RWPE1 (cell line): ENCODE results near the gene CCDC61.

Source experiments
- CTCF ChIA-PET: fragments of 350-600 bp; sonication (Branson Sonifier 250); formaldehyde crosslinking; extraction: SDS; loops from one replicate; lab custom pipeline; 2021; lab: Yijun Ruan, JAX
- POLR2A ChIA-PET: fragments of 400-600 bp; formaldehyde crosslinking; extraction: SDS; loops from one replicate; lab custom pipeline; 2020; ENCODE audit warnings: antibody characterized with exemption; ENCODE audit not compliant: low non-redundant PET; lab: Yijun Ruan, JAX
- DNase-seq: peaks from one replicate; pipeline ENCODE4 v3.0.0; 2012; ENCODE audit warnings: low spot score
- H3K27ac ChIP-seq: fragments of 450-650 bp; 2 replicates; pipeline ENCODE4 v1.5.1; 2017
- TF ChIP-seq, protein P1 (sequence below): fragments of 450-650 bp; conservative IDR thresholded peaks from 2 replicates; pipeline ENCODE4 v1.5.1; 2017; ENCODE audit warnings: low read depth, mild to moderate bottlenecking

Gene CCDC61

DNA sequence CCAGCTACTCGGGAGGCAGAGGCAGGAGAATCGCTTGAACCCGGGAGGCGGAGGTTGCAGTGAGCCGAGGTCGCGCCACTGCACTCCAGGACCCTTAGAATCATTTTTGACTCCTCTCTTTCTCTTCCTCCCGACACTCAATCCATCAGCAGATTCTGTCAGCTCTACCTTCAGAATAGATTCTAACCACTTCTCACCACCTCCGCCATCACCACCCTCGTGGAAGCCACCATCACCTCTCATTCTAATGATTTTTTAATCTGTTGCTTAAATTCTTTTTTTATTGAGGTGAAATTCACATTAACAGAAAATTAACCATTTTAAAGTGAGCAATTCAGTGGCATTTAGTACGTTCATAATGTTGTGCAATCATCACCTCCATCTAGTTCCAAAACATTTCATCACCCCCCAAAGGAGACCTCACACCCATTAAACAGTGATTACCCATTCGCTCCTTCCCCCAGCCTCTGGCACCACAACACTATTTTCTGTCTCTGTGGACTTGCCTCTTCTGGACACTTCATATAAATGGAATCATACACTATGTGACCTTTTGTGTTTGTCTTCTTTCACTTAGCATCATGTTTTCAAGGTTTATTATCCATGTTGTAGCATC is 5.0 kb upstream of the CCDC61 start:
- TF ChIP-seq, protein P1, sequence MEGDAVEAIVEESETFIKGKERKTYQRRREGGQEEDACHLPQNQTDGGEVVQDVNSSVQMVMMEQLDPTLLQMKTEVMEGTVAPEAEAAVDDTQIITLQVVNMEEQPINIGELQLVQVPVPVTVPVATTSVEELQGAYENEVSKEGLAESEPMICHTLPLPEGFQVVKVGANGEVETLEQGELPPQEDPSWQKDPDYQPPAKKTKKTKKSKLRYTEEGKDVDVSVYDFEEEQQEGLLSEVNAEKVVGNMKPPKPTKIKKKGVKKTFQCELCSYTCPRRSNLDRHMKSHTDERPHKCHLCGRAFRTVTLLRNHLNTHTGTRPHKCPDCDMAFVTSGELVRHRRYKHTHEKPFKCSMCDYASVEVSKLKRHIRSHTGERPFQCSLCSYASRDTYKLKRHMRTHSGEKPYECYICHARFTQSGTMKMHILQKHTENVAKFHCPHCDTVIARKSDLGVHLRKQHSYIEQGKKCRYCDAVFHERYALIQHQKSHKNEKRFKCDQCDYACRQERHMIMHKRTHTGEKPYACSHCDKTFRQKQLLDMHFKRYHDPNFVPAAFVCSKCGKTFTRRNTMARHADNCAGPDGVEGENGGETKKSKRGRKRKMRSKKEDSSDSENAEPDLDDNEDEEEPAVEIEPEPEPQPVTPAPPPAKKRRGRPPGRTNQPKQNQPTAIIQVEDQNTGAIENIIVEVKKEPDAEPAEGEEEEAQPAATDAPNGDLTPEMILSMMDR = no peak
- CTCF ChIA-PET = no interaction called here
- POLR2A ChIA-PET = no interaction called here
- DNase-seq = no peak
- no peak overlapping the region for H3K27ac ChIP-seq

DNA sequence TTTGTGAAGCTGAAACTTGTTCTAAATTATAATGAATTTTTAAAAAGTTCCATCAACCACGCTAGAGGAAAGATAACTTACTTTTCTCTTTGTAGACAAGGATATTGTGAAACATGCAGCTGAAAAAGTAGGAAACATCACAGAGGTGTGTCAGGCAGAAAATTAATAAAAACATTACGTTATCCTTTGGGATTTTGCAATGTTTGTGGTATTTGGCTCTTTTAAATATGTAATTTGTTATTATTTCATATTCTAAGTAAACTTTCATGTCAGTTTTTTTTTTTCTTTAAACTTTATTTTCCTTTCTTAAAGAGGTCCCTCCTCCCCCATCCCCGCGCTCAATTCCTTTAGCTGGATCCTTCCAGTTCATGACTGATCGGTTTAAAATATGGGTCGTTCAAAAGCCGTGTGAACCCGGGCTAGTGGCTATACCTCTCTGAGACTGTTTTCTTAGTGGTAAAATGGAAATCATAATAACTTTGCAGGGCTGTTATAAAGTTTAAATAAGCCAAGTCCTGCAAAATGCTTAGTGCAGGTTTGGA is 740 bp upstream of the CCDC61 start:
- TF ChIP-seq, protein P1 = no peak
- H3K27ac ChIP-seq = peak overlapping the region; percentile 62
- ChIA-PET CTCF (interaction anchor here (0.7 to 1.5 kb wide), 2 partner anchors 34 to 225 kb away, joined by 3 read pairs; no protein-coding TSS in a partner anchor), POLR2A (interaction anchor here (0.5 to 0.6 kb wide), 2 partner anchors 265 to 277 kb away, joined by 3 to 5 read pairs; no protein-coding TSS in a partner anchor)
- no peak for DNase-seq

DNA sequence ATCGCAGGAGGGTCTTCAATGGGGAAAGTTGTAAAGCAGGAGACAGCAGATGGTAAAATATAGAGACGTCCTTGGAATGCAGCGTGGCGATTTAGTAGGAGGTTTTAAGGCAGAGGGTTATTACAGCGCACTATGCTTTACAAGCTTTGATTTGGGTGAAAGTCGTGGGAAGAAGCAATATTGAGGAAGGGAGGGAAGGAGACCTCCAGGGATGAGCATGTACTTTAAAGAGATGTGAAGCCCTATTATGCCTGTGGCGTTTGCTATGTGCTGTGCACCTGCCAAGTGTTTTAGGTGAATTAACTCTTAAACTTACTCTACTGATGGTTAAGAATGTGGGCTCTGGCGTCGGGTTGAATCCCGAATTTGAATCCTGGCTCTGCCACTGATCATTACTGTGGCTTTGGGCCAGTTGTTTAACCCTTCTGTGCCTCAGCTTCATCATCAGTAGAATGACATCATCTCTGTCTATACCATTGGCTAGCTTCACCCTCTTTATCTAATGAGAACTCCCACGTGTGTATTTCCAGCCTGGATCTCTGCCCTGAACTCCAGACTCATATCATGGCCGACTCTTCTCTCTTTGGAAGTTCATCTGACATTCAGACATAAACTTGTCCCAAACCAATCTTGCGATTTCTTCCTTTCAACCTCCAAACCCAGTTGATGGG is 583 bp downstream of the CCDC61 start:
- DNase-seq = no peak
- TF ChIP-seq, protein P1 = no peak

DNA sequence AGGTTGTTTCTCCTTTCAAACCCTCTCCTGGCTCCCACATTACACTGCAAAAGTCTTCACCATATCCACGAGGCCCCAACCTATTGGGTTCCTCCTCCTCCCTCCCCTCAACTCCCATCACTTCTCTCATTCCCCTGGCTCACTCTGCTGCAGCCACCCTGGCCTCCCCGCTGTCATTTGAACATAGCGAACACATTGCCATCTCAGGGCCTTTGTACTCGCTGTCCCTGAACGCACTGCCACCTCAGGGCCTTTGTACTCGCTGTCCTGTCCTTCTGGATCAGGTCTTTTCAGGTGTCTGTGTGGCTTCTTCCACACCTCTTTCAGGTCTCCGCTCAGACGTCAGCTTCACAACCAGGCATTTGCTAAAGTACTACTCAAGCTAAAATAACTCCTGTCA is 1.7 kb downstream of the CCDC61 start:
- POLR2A ChIA-PET = no interaction called here
- no peak overlapping the region for H3K27ac ChIP-seq
- CTCF ChIA-PET = no interaction called here
- no peak for DNase-seq
- TF ChIP-seq, protein P1 = no peak

More for the DNA sequence above, 583 bp downstream of the CCDC61 start:
- peak overlapping the region; percentile 62 for H3K27ac ChIP-seq
- ChIA-PET CTCF (interaction anchor here (0.5 to 0.9 kb wide), 2 partner anchors 20 to 195 kb away, joined by 3 read pairs; no protein-coding TSS in a partner anchor), POLR2A (no interaction called here)

DNA sequence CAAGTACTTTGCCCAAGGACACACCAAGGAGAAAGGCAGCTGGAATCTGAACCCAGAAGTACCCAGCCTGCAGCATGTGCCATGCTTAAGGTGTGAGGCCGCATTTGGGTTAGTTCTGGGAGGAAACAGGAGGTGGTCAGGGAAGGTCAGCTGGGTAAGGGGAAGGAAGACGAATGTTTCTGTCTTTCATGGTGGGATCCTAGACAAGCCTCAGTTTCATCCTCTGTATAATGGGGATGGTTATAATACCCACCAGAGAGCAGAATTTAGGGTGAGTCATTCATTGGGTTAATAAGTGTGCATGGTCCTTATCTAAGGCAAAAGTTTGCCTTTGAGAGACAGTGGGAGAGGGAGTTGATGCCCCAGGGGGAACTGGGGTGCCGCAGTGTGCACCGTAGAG is 3.6 kb downstream of the CCDC61 start:
- CTCF ChIA-PET = interaction anchor here (0.6 kb wide), 1 partner anchor 543 kb away, joined by 3 read pairs; no protein-coding TSS in a partner anchor
- no peak overlapping the region for H3K27ac ChIP-seq
- POLR2A ChIA-PET = no interaction called here
- DNase-seq = no peak
- TF ChIP-seq, protein P1 = no peak

DNA sequence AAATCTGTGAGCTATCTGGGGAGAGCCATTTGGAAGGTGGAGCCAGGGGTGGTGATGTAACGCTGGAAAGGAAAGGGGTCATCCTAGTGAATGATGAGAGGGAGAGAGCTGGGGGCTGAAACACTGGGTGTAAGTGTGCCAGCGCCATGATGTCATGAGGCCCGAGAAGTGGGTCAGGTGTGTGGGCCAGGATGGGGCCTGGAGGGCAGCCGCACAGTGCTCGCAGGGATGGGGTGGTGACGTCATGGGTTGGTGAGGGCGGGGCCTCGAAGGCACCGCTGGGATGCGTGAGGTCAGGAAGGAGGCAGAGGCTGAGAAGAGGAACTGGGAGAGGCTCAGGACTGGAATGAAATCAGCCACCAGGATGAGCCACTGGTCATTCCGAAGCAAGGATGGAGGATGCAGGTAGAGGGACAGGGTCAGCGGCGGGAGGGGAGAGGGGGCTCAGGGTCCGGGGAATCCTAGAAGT is 4.4 kb downstream of the CCDC61 start:
- TF ChIP-seq, protein P1 = no peak
- H3K27ac ChIP-seq = no peak overlapping the region
- CTCF ChIA-PET = no interaction called here
- DNase-seq = no peak
- POLR2A ChIA-PET = no interaction called here
